ENCODE measurements around the gene ZNF335.

Gene ZNF335, protein sequence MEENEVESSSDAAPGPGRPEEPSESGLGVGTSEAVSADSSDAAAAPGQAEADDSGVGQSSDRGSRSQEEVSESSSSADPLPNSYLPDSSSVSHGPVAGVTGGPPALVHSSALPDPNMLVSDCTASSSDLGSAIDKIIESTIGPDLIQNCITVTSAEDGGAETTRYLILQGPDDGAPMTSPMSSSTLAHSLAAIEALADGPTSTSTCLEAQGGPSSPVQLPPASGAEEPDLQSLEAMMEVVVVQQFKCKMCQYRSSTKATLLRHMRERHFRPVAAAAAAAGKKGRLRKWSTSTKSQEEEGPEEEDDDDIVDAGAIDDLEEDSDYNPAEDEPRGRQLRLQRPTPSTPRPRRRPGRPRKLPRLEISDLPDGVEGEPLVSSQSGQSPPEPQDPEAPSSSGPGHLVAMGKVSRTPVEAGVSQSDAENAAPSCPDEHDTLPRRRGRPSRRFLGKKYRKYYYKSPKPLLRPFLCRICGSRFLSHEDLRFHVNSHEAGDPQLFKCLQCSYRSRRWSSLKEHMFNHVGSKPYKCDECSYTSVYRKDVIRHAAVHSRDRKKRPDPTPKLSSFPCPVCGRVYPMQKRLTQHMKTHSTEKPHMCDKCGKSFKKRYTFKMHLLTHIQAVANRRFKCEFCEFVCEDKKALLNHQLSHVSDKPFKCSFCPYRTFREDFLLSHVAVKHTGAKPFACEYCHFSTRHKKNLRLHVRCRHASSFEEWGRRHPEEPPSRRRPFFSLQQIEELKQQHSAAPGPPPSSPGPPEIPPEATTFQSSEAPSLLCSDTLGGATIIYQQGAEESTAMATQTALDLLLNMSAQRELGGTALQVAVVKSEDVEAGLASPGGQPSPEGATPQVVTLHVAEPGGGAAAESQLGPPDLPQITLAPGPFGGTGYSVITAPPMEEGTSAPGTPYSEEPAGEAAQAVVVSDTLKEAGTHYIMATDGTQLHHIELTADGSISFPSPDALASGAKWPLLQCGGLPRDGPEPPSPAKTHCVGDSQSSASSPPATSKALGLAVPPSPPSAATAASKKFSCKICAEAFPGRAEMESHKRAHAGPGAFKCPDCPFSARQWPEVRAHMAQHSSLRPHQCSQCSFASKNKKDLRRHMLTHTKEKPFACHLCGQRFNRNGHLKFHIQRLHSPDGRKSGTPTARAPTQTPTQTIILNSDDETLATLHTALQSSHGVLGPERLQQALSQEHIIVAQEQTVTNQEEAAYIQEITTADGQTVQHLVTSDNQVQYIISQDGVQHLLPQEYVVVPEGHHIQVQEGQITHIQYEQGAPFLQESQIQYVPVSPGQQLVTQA (N-terminal part only)
- long read RNA-seq, donor 1: 0 reads
- long read RNA-seq, donor 2: 0 reads
- long read RNA-seq, donor 3: 0 reads
- long read RNA-seq, donor 4, partial matches to known transcripts: 5 of 5 reads
- long read RNA-seq, donor 4, other reads (novel, unspliced or antisense): 0 of 5 reads
- long read RNA-seq, donor 5: 0 reads
- long read RNA-seq, donor 6, partial matches to known transcripts: 6 of 7 reads
- long read RNA-seq, donor 6, other reads (novel, unspliced or antisense): 0 of 7 reads
- long read RNA-seq, donor 7, partial matches to known transcripts: 0 of 2 reads
- long read RNA-seq, donor 7, other reads (novel, unspliced or antisense): 0 of 2 reads
- long read RNA-seq, donor 8, full-length matches to known transcripts: 2 of 2 reads
- long read RNA-seq, donor 8, partial matches to known transcripts: 0 of 2 reads
- long read RNA-seq, donor 8, other reads (novel, unspliced or antisense): 0 of 2 reads

DNA sequence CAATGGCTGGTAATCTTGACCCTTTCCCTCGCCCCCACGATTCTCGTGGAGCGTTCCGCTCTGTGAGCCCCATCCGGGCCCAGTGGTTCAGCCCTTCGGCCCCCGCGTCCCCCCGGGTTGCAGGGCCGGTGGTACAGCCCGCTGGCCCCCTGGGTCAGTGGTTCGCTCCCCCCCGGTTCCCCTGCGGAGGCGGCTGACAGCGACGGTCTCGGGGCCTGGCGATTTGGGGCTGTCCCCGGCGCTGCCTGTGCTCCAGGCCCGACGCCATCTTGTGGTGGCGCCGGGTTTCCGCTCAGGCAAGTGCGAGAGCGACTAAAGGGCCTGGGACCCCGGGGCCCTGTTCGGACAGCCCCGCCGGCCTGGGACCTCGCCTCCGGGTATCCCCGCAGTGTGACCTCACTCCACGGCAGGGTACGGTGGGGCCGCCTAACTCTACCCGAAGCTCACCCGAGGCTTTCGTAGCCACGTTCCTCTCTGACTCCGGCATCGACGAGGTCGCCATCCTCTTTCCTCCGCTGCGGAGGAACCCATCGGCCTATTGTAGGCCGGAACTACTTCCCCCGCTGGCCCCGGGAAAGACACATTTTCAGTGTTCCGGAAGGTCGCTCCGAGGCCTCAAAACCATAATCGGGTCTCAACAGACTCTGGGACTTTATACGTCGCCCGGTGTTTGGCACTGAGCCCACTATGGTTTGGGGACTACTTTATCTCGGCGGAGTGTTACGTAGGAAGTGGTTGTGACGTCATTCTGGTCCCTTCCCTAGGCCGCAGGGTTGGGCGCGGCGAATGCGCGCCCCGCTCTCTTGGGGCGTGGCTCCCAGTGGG, at the start of gene ZNF335:
Gene ZNF335 (minus strand): TSS at position 529 of the 825 bp plus-strand sequence. CDS start 793 bp downstream, outside the sequence.
- peak; percentile 100 for DNase-seq

DNA sequence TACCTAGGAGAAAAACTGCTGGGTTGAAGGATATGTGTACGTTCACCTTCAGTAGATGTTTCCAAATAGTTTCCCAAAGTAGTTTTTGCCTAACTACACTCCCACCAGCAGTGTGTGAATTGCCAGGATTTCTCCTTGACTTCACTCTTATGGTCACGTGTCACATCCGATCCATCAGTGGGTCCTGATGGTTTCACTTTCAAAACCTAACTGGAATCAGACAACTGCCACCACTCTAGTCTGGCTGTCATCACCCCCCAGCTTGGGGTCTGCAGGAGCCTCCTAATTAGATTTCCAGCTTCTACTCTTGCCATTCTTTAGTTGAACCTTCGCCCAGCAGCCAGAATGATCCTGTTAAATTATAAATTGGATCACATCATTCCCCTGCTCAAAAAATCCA, 48.6 kb upstream of the ZNF335 start:
- no peak for DNase-seq

DNA sequence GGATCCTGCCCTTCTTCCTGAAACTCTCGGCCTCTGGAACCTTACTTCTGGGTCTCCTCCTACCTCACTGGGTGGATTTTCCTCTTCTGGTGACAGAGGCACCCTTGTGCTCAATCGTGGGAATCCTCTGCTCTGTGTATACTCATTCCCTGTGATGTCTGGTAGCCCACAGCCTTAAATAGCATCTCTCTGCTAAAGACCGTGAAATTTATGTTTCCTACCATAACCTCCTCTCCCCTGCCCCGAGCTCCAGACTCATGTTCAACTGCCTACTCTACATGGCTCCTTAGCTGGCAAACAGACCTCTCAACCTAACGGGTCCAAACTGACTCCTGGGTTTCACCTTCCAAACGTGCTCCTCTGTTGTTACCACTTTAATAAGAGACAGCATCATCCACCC, 46.6 kb upstream of the ZNF335 start:
- no peak for DNase-seq

DNA sequence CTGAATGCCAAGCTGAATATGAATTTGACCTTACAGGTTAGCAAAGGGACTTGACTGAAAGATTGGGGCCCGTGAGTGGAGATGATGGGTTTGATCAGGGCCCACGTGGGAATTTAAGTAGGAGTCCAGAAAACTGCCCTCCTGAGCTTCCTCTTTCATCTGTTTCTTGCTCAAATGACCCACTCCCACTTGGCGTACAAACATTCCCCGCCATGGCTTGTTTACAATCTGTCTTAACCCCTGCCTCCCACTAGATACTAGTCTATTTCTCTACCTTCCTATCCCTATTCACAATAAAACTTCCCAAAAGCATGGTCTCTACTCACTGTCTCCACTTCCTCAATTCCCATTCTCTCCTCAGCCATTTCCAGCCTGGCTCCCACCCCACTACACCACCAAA, 46.1 kb upstream of the ZNF335 start:
- DNase-seq: no peak

DNA sequence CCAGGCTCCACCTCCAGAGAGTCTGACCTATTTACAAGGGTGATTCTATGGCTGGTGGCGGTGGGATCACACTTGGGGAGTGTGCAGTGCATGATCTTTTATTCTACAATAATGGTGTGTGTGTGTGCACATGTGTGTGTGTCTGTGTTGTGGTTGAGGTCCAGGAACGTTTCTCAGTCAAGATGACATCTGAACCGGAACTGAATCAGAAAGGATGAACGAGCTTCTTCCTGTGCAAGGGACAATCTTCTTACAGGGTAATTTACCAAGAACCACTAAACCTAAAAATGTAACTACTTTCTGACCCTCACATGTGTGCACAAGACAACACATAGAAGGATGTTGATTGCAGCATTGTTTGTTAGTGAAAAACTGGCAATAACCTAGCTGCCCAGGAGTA, 45.3 kb upstream of the ZNF335 start:
- DNase-seq: no peak

GRCh38 chr20:46014517-46015396, 42.8 kb upstream of the ZNF335 start:
- no peak for DNase-seq

- peak; percentile 57 for DNase-seq
These were observed 42.0 kb upstream of the ZNF335 start for GRCh38 chr20:46013829-46014516.

DNA sequence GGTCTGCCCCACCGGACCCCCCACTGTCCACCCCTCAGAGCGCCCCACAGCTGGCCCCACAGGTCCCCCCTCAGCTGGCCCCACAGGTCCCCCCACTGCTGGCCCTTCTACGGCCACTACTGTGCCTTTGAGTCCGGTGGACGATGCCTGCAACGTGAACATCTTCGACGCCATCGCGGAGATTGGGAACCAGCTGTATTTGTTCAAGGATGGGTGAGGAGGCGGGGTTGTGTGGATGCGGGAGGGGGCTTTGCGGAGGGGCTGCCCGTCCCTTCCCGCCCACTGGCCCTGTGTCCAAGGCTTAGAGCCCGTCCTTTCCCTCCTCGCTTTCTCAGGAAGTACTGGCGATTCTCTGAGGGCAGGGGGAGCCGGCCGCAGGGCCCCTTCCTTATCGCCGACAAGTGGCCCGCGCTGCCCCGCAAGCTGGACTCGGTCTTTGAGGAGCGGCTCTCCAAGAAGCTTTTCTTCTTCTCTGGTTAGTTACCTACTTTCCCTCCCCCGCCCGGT, 41.4 kb upstream of the ZNF335 start:
- DNase-seq: no peak

- no peak for DNase-seq
These were observed 40.9 kb upstream of the ZNF335 start for GRCh38 chr20:46012921-46013320.

DNA sequence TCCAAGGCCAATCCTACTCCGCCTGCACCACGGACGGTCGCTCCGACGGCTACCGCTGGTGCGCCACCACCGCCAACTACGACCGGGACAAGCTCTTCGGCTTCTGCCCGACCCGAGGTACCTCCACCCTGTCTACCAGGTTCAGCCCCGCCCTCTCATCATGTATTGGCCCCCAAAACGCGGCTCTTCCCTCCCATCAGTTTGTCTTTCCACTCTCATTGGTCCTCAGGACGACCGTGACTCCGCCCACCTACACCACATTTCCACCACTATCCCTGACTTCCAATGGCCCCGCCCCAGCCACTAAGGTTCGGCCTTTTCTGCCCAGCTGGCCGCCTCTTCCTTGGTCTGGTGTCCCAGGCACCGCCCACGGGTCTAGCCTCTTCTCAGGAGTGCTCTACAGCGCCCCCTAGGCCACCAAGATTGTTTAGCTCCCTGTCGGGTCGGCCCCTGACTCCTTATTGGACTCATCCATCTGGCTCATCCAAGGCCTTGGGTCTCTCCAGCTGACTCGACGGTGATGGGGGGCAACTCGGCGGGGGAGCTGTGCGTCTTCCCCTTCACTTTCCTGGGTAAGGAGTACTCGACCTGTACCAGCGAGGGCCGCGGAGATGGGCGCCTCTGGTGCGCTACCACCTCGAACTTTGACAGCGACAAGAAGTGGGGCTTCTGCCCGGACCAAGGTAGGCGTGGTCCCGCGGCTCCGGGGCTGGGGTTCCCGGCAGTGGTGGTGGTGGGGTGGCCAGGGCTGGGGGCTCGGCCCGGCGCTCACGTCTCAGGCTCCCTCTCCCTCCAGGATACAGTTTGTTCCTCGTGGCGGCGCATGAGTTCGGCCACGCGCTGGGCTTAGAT, 39.9 kb upstream of the ZNF335 start:
- DNase-seq: no peak

DNA sequence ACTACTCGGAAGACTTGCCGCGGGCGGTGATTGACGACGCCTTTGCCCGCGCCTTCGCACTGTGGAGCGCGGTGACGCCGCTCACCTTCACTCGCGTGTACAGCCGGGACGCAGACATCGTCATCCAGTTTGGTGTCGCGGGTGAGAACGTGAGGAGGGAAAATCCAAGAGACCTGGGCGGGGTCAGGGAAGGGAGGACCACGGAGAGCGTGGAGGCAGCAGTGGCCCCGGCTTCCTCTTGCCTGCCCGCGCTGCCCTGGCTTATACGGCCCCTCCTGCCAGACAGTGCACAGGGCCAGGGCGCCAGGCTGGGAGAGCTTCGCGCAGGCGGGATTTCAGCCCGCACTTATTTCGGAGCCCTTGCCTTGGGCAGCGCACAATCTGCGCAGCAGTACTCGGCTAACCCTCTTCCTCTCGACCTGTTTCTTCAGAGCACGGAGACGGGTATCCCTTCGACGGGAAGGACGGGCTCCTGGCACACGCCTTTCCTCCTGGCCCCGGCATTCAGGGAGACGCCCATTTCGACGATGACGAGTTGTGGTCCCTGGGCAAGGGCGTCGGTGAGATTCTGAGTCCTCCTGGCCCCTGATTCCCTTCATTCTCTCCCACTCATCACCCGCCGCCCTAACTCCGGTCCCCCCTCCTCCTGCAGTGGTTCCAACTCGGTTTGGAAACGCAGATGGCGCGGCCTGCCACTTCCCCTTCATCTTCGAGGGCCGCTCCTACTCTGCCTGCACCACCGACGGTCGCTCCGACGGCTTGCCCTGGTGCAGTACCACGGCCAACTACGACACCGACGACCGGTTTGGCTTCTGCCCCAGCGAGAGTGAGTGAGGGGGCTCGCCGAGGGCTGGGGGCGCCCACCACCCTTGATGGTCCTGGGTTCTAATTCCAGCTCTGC, 38.7 kb upstream of the ZNF335 start:
- no peak for DNase-seq

- DNase-seq: no peak
These were observed 37.8 kb upstream of the ZNF335 start for GRCh38 chr20:46009816-46010215.

- DNase-seq: no peak
These were observed 35.7 kb upstream of the ZNF335 start for GRCh38 chr20:46007671-46008070.

- DNase-seq: no peak
These were observed 35.0 kb upstream of the ZNF335 start for GRCh38 chr20:46006964-46007363.

DNA sequence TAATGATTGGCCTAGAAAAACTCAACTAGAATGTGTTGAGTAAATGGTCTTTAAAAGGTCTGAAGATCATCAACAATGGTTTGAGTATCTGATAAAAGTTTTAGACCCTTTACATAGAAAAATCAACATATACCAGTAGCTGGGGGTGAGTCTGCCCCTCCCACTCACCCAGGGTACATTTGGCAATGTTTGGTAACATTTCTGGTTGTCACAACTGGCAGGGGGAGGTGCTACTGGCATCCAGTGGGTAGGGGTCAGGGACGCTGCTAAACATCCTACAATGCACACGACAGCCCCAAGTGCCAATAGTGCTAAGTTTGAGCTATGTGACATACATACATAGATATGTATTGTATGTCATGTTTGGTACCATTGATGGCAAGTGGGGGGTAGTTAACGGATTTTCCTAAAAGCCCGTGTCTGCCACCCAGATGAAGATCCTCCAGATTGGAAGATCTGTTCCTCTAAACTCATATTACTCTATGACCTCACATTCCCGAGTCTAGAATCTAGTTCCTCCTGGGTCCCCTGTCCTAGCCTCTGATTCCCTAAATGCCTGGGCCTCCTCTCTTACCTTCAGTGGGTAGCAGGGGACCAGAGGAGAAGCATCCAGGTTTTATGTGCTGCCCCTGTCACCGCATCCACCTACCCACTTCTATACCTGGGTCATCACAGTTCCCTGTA, 34.2 kb upstream of the ZNF335 start:
- DNase-seq: no peak

DNA sequence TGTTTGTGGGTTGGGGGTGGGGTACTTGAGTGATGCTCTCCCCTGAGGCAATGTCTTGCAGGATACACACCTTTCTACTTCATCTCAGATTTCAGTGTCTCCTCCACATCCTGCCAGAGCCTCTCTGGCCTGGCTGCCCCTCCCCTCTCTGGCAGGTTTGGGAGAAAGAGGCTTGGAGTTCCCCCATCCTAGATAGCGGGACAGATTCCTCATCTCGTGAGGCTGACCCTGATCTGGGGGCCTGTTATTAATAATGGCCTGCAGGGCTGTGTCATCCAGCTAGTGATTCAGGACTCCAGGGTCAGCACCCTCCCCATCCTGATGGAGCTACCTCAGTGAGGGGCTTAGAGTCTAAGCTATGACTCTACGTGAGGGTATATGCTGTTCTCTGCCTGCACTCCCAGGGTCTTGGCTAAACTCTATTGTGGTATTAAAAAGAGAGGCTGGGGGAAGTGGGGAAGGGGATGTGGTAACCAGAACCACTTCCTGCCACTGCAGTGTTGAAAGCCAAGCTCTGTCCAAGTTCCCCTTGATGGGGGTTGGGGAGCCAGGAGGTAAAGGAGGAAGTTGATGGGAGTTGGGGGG, 33.0 kb upstream of the ZNF335 start:
- no peak for DNase-seq
